Activated B cell treated with CpG ODN at 0.5 μM for 24 hours (primary cell): Measurements from ENCODE around the gene LNX2. TPM values are rescaled to one million over a fixed set of nuclear protein-coding genes. Genes with fewer than 3 reads are reported as not detected.

Experiments used
- ATAC-seq: fragments of 200-7000 bp; cut with Tn5 transposase; one replicate; pipeline ENCODE4 v1.10.0; 2021; ENCODE audit warnings: low read depth, mild to moderate bottlenecking, moderate library complexity
- CTCF ChIA-PET: fragments of 350-600 bp; sonication (Branson Sonifier 250); formaldehyde crosslinking; loops from one replicate; lab custom pipeline; 2021; ENCODE audit warnings: antibody characterized with exemption; lab: Charles Lee
- POLR2A ChIA-PET: fragments of 350-600 bp; sonication (Branson Sonifier 250); formaldehyde crosslinking; loops from one replicate; lab custom pipeline; 2021; ENCODE audit warnings: antibody characterized with exemption; lab: Charles Lee
- DNase-seq: peaks from one replicate; pipeline ENCODE4 v3.0.0; 2022
- H3K27ac Mint-ChIP-seq: one replicate; pipeline ENCODE4 v1.8.0; 2020; ENCODE audit warnings: mixed read lengths
- H3K27me3 Mint-ChIP-seq: one replicate; pipeline ENCODE4 v1.8.0; 2021; ENCODE audit warnings: mixed read lengths
- H3K36me3 Mint-ChIP-seq: one replicate; pipeline ENCODE4 v1.8.0; 2021; ENCODE audit warnings: low read depth, mixed read lengths
- H3K4me1 Mint-ChIP-seq: one replicate; pipeline ENCODE4 v1.8.0; 2021; ENCODE audit warnings: mixed read lengths
- H3K4me3 Mint-ChIP-seq: one replicate; pipeline ENCODE4 v1.8.0; 2020; ENCODE audit warnings: mild to moderate bottlenecking, mixed read lengths
- H3K9me3 Mint-ChIP-seq: one replicate; pipeline ENCODE4 v1.8.0; 2020; ENCODE audit warnings: mixed read lengths
- CTCF ChIP-seq: fragments of 200-600 bp; IDR thresholded peaks from one replicate; pipeline ENCODE4 v1.8.0; 2022; ENCODE audit warnings: antibody characterized with exemption, mild to moderate bottlenecking
- intact Hi-C: fragments of 100-400 bp; cut with micrococcal nuclease; formaldehyde crosslinking; loops from one replicate; pipeline ENCODE4 v1.15.1; 2024
- total RNA-seq: library from RNA; stranded (reverse); gene quantifications from 2 replicates; pipeline ENCODE4 v1.2.3, GENCODE V29; 2022

LNX2 gene
- total RNA-seq, 1 donor from 2014 or later = 7.1 TPM

GRCh38 chr13:27535546-27535945, 84.8 kb downstream of the LNX2 start:
- no peaks in the 10 kb centered on the region for H3K36me3 Mint-ChIP-seq
- DNase-seq (no peak), ATAC-seq (no peak)
- ChIA-PET CTCF (interaction anchor here (1.1 to 5.1 kb wide), 2 partner anchors 162 to 291 kb away, joined by 3 to 33 read pairs; no protein-coding TSS in a partner anchor), POLR2A (no interaction called here)
- TF ChIP-seq CTCF = no peak
- intact Hi-C loops = no loop called here
- H3K27ac Mint-ChIP-seq = no peak overlapping the region
- H3K27me3 Mint-ChIP-seq = no peaks in the 10 kb centered on the region
- peaks cover 11% of the 10 kb centered on the region for H3K4me1 Mint-ChIP-seq
- H3K9me3 Mint-ChIP-seq = no peaks in the 10 kb centered on the region
- H3K4me3 Mint-ChIP-seq = no peak overlapping the region

GRCh38 chr13:27534981-27535380, 85.3 kb downstream of the LNX2 start:
- Mint-ChIP-seq H3K4me1 (peaks cover 14% of the 10 kb centered on the region), H3K27ac (no peak overlapping the region), H3K9me3 (no peaks in the 10 kb centered on the region), H3K4me3 (no peak overlapping the region), H3K27me3 (no peaks in the 10 kb centered on the region), H3K36me3 (no peaks in the 10 kb centered on the region)
- intact Hi-C loops = loop anchor here (5.0 kb wide), 1 partner anchor 447 kb away; no protein-coding TSS in a partner anchor
- DNase-seq (no peak), ATAC-seq (no peak)
- TF ChIP-seq CTCF = no peak
- ChIA-PET POLR2A (no interaction called here), CTCF (interaction anchor here (1.1 to 5.1 kb wide), 2 partner anchors 161 to 292 kb away, joined by 3 to 33 read pairs; no protein-coding TSS in a partner anchor)

- H3K27ac Mint-ChIP-seq = no peak overlapping the region
- TF ChIP-seq CTCF = no peak
- no peak overlapping the region for H3K4me3 Mint-ChIP-seq
- no peak for DNase-seq
- no peaks in the 10 kb centered on the region for H3K9me3 Mint-ChIP-seq
- no peaks in the 10 kb centered on the region for H3K36me3 Mint-ChIP-seq
- ChIA-PET POLR2A (no interaction called here), CTCF (interaction anchor here (1.1 to 5.1 kb wide), 2 partner anchors 160 to 293 kb away, joined by 3 to 33 read pairs; no protein-coding TSS in a partner anchor)
- peaks cover 19% of the 10 kb centered on the region for H3K4me1 Mint-ChIP-seq
- intact Hi-C loops = loop anchor here (5.0 kb wide), 1 partner anchor 448 kb away; no protein-coding TSS in a partner anchor
- no peaks in the 10 kb centered on the region for H3K27me3 Mint-ChIP-seq
- no peak for ATAC-seq
Measured at GRCh38 chr13:27534108-27534980, 86.0 kb downstream of the LNX2 start.

GRCh38 chr13:27533155-27533643, 87.1 kb downstream of the LNX2 start:
- ChIA-PET CTCF (interaction anchor here (0.6 to 5.1 kb wide), 11 partner anchors 9 to 294 kb away, joined by 3 to 33 read pairs (median 4); partner anchors contain the start of gene GTF3A), POLR2A (interaction anchor here (1.0 kb wide), 1 partner anchor 83 kb away, joined by 3 read pairs; no protein-coding TSS in a partner anchor)
- ATAC-seq = peak; percentile 72
- H3K9me3 Mint-ChIP-seq = no peaks in the 10 kb centered on the region
- peaks cover 23% of the 10 kb centered on the region for H3K4me1 Mint-ChIP-seq
- peak; percentile 53 for TF ChIP-seq CTCF
- DNase-seq = peak; percentile 39
- no peaks in the 10 kb centered on the region for H3K27me3 Mint-ChIP-seq
- H3K36me3 Mint-ChIP-seq = no peaks in the 10 kb centered on the region
- peak overlapping the region; percentile 36 for H3K4me3 Mint-ChIP-seq
- no peak overlapping the region for H3K27ac Mint-ChIP-seq
- intact Hi-C loops = loop anchor here (1.0 to 5.0 kb wide), 6 partner anchors 50 to 449 kb away; partner anchors contain the start of gene MTIF3

GRCh38 chr13:27528908-27529307, 91.4 kb downstream of the LNX2 start:
- Mint-ChIP-seq H3K9me3 (no peaks in the 10 kb centered on the region), H3K27me3 (no peaks in the 10 kb centered on the region), H3K27ac (no peak overlapping the region), H3K4me3 (no peak overlapping the region), H3K4me1 (peaks cover 25% of the 10 kb centered on the region), H3K36me3 (no peaks in the 10 kb centered on the region)
- intact Hi-C loops = no loop called here
- DNase-seq = no peak
- ChIA-PET POLR2A (no interaction called here), CTCF (interaction anchor here (0.6 to 1.1 kb wide), 2 partner anchors 185 to 300 kb away, joined by 3 to 4 read pairs; no protein-coding TSS in a partner anchor)
- ATAC-seq = no peak
- no peak for TF ChIP-seq CTCF
